Measurements from ENCODE around the gene RRP8.

The RRP8 gene

GRCh38 chr11:6579681-6580080, 23.7 kb downstream of the RRP8 start:
- no peak overlapping the region for H3K4me3 ChIP-seq (replicated peaks in 1 of 2; ENCODE audit: low read depth in 2 of 2, low read length in 2 of 2)
- DNase-seq (ENCODE audit: low read depth in 2 of 2), result no peak
- no peak for TF ChIP-seq CTCF (IDR thresholded peaks at IDR 0.05; ENCODE audit: low read depth, low read length)

DNA sequence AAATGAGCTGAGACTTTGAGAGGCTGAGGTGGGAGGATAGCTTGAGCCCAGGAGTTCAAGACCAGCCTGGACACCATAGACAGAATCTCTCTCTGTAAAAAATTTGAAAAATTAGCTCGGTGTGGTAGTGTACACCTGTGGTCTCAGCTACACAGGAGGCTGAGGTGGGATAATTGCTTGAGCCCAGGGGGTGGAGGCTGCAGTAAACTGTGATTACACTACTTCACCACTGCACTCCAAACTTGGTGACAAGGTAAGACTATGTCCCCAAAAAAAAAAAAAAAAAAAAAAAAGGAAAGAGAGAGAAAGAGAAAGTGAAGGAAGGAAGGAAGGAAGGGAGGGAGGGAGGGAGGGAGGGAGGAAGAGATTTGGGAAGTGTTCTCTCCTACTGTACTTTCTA, 25.3 kb downstream of the RRP8 start:
- no peak for TF ChIP-seq CTCF (IDR thresholded peaks at IDR 0.05; ENCODE audit: low read depth, low read length)
- no peak for DNase-seq (ENCODE audit: low read depth in 2 of 2)
- H3K4me3 ChIP-seq (replicated peaks in 1 of 2; ENCODE audit: low read depth in 2 of 2, low read length in 2 of 2), result no peak overlapping the region

- TF ChIP-seq CTCF (IDR thresholded peaks at IDR 0.05; ENCODE audit: low read depth, low read length), result no peak
- no peak overlapping the region for H3K4me3 ChIP-seq (replicated peaks in 1 of 2; ENCODE audit: low read depth in 2 of 2, low read length in 2 of 2)
- peak; percentile 57 to 85 for DNase-seq (ENCODE audit: low read depth in 2 of 2)
Observed at GRCh38 chr11:6576471-6577373, 26.7 kb downstream of the RRP8 start.

- H3K4me3 ChIP-seq (replicated peaks in 1 of 2; ENCODE audit: low read depth in 2 of 2, low read length in 2 of 2), result no peak overlapping the region
- no peak for TF ChIP-seq CTCF (IDR thresholded peaks at IDR 0.05; ENCODE audit: low read depth, low read length)
- no peak for DNase-seq (ENCODE audit: low read depth in 2 of 2)
Observed at GRCh38 chr11:6574816-6575715, 28.4 kb downstream of the RRP8 start.

GRCh38 chr11:6572215-6572614, 31.2 kb downstream of the RRP8 start:
- DNase-seq (ENCODE audit: low read depth in 2 of 2), result peak; percentile 79 to 81
- no peak for TF ChIP-seq CTCF (IDR thresholded peaks at IDR 0.05; ENCODE audit: low read depth, low read length)
- no peak overlapping the region for H3K4me3 ChIP-seq (replicated peaks in 1 of 2; ENCODE audit: low read depth in 2 of 2, low read length in 2 of 2)

GRCh38 chr11:6571434-6572008, 31.9 kb downstream of the RRP8 start:
- no peak overlapping the region for H3K4me3 ChIP-seq (replicated peaks in 1 of 2; ENCODE audit: low read depth in 2 of 2, low read length in 2 of 2)
- no peak for TF ChIP-seq CTCF (IDR thresholded peaks at IDR 0.05; ENCODE audit: low read depth, low read length)
- no peak for DNase-seq (ENCODE audit: low read depth in 2 of 2)

Measured in cardiac fibroblast (primary cell).